NCI-H2227 (cell line): ENCODE results near the gene CECR2.

Experiments
- DNase-seq: peaks from one replicate; lab custom pipeline; 2025; ENCODE audit not compliant: unreplicated experiment; lab: John Stamatoyannopoulos, UW

CECR2 gene

DNA sequence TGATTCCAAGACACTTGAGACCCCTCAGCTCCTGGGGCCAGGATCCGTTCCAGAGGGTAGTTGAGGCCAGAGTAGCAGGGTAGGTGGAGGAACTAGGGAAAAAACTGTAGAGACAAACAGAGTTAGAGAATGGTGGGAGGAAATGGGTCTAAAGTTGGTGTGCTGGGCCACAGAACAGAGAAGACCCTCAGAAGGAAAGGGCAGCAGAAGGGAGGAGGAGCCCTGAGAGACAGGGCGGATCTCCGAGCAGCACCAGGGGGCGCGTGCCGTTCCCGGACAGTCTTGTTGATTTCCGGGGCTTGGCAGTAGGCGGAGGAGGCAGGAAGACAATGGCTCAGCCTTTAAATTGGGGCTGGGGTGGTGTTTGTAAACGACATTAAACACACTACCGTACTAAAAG, 2.4 kb upstream of the CECR2 start:
- DNase-seq: peak; percentile 75

GRCh38 chr22:17368144-17368543, 1.1 kb upstream of the CECR2 start:
- no peak for DNase-seq

DNA sequence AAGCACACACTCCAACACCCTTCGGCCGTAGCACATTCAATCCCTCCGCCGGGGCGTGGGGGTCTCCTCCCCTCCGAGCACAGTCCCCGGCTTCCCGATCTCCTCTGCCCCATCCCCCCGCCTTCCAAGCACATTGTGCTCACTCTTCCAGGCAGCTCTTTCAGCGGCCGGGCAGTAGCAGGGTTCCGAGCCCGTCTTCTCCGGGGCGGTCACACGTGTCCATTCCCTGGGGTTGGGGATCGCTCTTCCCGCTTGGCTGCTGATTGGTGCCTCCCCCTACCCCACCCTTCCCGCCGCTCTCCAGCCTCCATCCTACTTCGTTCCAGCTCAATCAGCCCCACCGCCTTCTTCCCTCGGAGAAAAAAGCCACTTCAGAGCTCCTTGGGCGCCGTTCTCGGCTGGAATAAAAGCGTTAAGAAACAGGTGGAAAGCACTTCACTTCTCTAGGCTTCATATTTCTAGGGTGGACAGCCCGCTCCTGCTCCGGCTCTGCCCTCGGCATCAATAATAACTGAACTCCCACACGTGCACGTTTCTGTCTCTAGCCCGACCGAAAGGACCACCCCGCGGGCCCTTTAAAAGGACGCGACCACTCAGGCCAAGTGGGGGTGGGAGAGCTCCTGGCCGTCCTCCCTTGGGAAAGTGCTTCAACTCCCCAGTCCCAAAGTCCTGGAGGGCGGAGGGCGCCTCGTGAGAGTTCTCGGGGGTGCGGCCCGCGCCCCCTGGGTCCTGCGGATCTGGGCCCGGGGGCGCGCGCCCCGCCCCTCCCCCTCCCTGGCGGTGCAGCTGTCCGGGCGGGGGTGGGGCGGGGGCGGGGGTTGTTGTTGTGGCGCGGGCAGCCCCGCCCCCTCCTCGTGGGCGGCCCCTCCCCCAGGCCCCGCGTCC, 464 bp upstream of the CECR2 start:
- DNase-seq: peak; percentile 93

GRCh38 chr22:17370026-17370765, 936 bp downstream of the CECR2 start:
- DNase-seq: peak; percentile 54

GRCh38 chr22:17370766-17371432, 1.6 kb downstream of the CECR2 start:
- no peak for DNase-seq

DNA sequence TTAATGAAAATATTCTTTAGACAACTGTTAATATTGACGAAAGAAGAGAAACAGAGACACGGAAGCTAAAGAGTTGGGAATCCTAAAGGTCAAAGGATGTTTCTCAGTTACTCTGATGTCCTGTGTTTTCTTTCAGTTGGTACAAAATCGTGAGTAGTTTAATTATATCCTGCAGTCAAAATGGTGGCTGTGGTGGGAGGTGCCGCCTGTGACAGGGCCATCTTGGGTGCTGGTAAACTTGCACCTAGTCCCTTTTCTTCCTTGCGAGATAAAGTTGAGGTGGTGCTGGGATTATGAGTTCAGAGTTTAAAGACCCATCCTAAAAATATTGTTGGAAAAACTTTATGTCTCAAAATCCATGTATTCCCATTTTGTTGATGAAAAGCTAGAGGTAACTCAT, 2.2 kb downstream of the CECR2 start:
- DNase-seq: no peak

DNA sequence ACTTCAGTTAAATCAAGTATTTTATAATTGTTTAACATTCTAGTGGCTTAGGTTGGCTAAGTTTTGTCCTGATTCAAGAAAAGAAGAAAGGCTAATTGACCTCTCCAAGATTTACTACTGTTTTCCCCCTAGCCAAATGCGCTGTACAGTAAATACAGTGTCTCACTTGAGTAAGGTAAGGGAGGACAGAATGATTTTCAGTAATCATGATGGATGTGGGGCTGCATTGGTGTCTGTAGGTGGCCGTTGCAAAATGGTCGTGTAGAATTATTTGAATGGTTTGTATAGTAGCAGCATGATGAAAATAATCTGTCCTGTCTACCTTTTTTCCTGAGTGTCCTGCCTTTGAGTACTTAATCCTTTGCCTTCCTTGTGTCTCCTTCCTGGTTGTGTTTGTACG, 4.6 kb downstream of the CECR2 start:
- no peak for DNase-seq

- no peak for DNase-seq
These were observed 6.8 kb downstream of the CECR2 start for GRCh38 chr22:17375914-17376614.

DNA sequence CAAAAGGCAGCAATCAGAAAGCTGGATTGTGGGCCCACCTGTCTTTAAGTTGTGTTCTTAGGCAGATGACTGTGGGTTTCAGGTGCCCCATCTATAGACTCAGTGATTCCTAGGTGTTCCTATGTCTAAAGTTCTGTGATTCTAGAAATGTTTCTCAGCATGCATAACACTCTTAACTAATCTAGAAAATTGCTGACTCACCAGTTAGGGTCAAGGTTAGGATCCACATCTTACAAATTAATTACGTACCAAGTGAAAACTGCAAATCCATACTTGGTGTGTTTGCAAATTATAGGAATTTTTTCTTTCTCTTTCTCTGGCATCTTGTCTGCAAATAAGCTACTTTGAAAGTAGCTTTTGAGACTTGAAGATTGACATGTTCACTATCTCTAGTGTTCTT, 7.7 kb downstream of the CECR2 start:
- no peak for DNase-seq

DNA sequence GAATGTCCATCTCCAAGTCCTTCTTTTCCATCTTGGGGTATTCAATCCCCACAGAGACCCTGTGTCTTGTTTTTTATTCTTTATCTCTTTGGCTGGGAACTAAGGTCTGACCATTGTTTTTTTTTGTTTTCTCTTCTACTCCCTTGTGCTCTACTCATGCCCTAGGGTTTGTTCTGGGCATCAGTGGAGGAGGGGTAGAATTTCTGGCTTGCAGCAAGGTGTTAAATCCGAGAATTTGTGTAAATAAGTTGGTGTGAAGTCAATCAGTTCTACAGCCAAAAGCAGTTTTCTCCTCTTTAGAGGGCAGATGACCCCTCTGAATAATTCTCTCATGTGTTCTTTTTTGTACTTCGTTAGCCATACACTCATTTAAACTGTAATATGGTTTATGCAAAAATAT, 10.7 kb downstream of the CECR2 start:
- DNase-seq: no peak

GRCh38 chr22:17380359-17381087, 11.3 kb downstream of the CECR2 start:
- DNase-seq: no peak

DNA sequence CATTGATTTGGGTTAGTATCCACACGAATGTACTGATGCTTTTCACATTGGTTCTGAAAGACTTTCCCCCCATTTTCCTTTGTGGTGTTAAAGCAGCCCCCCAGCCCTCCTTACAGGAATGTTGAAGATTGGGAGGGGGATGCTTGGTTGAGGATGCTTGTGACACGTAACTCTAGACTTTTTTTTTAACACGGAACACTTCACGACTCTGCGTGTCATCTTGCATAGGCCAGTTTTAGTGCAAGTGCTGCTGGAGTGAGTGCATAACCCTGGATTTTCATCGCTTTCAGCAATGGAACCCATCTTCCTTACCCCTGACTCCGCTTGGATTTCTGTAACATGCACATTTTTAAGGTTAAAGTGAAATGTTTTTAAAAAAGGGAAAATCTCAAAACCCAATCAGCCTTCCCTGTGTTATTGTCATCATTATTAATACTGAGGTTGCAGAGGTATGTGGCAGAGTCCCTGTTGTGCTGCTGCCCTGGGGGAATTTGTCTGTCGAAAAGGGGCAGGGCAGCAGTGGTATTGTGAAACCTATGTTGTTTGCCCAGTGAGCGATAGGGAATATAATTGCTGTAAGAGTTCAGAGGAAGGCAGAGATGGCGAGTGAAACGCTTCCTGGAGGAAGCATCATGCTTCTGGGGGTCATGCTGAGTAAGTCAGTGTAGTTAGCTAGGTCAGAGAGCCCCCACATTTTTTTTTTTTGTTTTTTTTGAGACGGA, 12.1 kb downstream of the CECR2 start:
- no peak for DNase-seq

DNA sequence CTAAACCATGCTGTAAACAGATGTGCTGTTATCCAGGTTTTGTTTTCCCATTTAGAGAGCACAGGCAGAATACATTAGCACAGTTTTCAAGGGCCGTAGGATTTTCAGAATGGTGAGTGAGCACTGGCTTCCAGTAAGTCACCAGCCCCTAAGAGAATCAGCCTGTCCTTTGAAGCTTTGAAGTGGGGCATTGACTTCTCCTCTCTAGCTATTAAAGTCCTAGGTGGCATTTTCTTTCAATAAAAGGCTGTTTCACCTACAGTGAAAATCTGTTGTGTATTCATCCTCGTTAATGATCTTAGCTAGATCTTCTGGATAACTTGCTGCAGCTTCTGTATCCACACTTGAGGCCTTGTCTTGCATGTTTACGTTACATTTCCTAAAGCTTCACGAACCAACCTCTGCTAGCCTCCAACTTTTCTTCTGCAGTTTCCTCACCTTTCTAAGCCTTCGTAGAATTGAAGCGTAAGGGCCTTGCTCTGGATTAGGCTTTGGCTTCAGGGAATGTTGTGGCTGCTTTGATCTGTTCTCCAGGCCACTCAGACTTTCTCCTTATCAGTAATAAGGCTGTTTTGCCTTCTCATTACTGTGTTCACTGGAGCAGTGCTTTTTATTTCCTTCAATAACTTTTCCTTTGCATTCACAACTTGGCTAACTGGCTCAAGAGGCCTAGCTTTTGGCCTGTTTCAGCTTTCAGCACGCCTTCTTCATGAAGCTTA, 15.5 kb downstream of the CECR2 start:
- DNase-seq: no peak

DNA sequence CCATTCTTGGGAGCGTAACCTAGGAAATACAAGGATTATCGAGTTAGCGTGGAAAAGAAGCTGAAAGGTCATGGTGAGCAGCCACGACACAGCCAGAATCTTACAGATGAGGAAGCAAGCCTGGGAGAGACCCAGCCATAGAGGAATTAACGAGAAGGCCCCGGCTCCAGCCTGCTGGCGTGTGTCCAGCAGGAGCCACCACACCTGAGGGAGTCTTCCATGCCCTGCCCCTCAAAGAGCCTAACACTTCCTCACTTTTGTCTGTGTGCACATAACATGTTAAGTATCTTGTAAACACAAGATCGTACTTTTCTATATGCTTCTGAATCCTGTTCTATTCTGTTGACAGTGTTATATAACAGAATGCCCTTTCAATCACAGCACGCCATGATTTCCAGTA, 18.1 kb downstream of the CECR2 start:
- no peak for DNase-seq

- DNase-seq: no peak
These were observed 19.0 kb downstream of the CECR2 start for GRCh38 chr22:17388235-17388634.

DNA sequence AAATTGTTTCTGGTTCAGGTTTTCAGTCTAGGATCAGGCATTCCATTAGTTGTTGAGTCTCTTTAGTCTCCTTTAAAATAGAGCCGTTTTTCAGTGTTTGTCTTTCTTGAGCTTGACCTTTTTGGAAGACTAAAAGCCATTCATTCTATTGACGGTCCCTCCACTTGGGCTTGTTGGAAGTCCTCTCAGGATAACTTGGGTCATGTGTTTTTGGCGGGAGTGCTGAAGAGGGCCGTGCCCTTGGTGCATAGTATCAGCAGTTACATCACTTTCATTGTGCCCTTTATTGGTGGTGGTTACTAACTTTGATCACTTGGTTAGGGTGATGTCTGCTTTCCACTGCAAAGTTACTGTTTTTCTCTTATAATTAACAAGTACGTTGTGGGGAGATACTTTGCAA, 20.8 kb downstream of the CECR2 start:
- no peak for DNase-seq

DNA sequence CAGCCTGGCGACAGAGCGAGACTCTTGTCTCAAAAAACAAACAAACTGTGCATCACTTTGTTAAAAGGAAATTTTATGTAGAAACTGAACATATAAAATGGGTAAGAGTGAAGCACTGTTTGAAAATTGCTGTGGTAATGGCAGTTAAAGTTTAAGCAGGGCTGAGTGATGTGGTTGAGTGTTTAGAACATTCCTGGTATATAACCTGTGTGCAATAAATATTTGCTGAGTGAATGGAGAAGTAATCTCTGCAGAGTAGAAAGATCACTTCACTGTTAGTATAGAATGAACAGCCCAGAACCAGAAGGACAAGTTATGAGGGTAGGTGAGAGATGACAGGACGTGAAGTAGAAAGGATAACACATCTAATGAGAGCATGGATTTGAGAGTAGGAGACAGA, 27.3 kb downstream of the CECR2 start:
- no peak for DNase-seq

DNA sequence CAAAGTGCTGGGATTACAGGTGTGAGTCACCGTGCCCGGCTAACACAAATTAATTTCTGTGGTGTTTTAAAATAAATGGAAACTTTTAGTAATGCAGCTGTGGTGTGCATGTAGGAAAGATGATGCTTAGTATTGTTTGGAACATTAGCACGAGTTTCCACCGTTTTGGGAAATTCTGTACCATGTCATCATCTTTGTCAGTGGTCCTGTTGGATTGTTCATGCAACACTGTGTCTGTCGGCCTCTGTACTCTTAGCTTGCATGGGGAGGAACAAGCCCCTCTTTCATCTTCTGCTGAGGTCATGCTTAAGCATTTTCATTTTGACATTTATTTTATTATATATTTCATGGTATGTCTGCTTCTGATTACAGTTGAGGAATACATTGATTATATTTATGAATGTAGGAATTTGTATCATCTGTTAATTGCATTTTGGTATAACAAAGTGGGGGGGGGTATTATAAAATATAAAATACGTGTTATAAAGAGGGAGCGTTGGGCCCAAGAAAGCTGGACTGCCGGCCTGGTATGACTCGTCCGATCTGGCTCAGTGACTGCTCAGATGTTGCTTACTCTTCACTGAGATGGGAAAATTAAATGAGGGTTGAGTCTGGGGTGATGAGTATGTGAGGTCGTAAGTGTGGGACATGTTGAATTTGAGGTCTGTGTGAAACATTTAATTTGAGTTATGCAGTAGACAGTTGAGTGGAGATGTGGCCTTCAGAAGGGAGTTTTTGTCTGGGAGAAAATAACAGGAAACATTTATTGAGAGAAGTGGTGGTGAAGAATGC, 28.7 kb downstream of the CECR2 start:
- no peak for DNase-seq
